GDM1 (cell line): ENCODE measurements around the gene SNED1.

ENCODE experiments used
- DNase-seq: peaks from one replicate; lab custom pipeline; 2025; lab: John Stamatoyannopoulos, UW

Gene SNED1

GRCh38 chr2:241006412-241006811, 8.0 kb downstream of the SNED1 start:
- no peak for DNase-seq

GRCh38 chr2:241007111-241007510, 8.7 kb downstream of the SNED1 start:
- DNase-seq: no peak

GRCh38 chr2:241007880-241008710, 9.7 kb downstream of the SNED1 start:
- no peak for DNase-seq

GRCh38 chr2:241008711-241009121, 10.3 kb downstream of the SNED1 start:
- DNase-seq: no peak

DNA sequence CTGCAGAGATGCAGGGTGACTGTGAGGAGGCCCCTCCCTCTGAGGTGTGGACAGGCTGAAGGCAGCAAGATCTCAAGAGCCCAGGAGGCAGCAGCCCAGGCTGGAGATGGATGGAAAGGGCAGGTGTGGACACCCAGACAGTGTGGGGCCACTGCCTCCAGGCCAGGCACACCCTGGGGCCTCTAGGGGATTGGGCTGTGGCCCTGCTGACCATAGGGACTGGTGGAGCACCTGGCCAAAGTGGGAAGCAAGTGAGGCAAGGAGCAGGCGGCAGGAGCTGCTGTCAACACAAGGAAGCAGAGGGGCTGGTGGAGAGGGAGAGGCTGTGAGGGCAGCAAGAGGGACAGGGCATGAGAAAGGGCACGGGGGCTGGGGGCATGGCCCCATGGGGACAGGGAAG, 10.8 kb downstream of the SNED1 start:
- DNase-seq: no peak

- DNase-seq: no peak
Measured at GRCh38 chr2:241009601-241010530, 11.4 kb downstream of the SNED1 start.

DNA sequence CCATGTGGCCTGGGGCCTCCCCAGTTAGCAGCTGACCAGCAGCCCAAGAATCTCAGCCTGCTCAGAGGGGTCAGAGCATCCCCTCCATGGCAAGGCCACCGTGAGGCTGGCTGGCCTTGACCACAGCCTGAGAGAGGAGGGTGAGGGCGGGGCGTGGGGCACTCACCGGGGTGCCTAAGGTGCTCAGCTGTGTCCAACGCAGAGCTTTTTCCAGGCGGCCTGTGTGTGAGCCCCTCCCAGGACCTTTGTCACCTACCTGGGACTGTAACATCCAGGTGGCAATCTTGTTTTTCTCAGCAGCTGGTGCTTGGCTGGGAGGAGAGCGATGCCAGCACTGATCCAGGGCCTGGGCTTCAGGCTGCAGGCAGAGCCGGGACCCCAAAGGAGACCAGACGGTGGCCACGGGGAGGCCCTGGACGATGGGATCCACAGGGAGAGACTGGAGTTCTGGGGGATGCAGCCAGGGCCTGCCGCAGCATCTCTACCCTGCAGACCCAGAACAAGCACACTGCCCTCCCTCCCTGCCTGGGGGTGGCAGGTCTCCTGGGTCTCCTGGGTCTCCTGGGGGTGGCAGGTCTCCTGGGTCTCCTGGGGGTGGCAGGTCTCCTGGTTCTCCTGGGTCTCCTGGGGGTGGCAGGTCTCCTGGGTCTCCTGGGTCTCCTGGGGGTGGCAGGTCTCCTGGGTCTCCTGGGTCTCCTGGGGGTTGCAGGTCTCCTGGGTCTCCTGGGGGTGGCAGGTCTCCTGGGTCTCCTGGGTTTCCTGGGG, 12.3 kb downstream of the SNED1 start:
- no peak for DNase-seq

DNA sequence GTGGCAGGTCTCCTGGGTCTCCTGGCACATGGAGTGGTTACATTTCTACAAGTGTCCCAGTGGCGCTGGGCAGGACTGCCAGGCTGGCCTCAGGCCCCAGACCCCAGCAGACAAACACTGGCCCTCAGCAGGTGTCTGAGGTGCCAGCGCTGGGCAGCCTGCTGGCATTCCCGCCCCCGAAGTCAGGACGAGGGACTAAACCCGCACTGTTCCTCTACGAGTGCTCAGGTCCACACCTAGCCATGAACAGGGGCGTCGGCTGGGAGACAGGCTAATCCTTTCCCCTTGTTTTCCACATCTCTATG, 12.8 kb downstream of the SNED1 start:
- no peak for DNase-seq

- no peak for DNase-seq
Measured at GRCh38 chr2:241011751-241012510, 13.5 kb downstream of the SNED1 start.

DNA sequence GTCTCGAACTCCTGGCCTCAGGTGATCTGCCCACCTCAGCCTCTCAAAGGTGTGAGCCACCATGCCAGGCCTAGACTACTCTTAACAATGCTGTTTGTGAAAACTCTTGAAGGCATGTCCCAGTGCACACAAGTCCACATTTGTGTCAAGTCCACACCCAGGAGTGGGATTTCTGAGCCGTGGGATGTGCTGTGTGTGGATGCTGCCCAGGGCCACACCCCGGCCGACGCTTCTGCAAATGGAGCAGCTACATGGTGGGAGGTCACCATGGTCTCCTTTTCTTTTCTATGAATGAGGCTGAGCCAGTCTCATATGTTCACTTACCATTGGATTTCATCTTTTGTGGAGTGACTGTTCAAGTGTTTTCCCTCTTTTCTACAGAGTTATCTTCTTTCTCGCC, 15.8 kb downstream of the SNED1 start:
- no peak for DNase-seq

DNA sequence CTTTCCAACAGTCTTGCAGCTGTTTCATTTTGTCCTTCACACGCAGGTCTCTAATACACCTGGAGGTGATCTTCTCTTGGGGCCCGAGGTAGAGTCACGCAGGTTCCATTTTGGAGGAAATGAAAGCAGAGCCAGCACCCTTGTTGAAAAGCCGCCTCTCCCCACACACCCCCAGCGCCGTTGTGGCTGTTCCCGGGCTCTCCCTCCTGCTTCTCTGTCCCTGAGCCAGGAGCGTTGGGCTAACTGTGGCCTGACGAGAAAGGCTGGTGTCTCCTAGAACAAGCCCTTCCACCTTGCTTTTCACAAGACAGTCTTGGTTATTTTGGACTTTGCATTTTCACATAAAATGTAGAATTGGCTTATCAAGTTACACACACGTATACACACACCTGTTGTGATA, 16.3 kb downstream of the SNED1 start:
- no peak for DNase-seq

DNA sequence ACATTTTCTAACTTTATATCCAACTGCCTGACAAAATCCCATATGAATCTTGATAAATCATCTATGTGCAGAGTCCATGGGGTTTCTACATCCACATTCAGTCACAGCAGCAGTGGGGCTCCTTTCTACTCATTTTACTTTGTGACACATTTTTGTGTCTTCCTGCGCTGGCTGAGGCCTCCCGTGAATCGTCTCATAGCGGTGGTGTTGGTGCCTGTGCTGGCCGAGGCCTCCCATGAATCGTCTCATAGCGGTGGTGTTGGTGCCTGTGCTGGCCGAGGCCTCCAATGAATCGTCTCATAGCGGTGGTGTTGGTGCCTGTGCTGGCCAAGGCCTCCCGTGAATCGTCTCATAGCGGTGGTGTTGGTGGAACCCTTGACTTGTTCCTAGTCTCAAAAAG, 17.0 kb downstream of the SNED1 start:
- DNase-seq: no peak

- DNase-seq: no peak
Measured at GRCh38 chr2:241017228-241017940, 19.0 kb downstream of the SNED1 start.

- no peak for DNase-seq
Measured at GRCh38 chr2:241018051-241018891, 19.9 kb downstream of the SNED1 start.

- DNase-seq: no peak
Measured at GRCh38 chr2:241019441-241020139, 21.2 kb downstream of the SNED1 start.

- no peak for DNase-seq
Measured at GRCh38 chr2:241020201-241020600, 21.8 kb downstream of the SNED1 start.

GRCh38 chr2:241020629-241021190, 22.3 kb downstream of the SNED1 start:
- no peak for DNase-seq

DNA sequence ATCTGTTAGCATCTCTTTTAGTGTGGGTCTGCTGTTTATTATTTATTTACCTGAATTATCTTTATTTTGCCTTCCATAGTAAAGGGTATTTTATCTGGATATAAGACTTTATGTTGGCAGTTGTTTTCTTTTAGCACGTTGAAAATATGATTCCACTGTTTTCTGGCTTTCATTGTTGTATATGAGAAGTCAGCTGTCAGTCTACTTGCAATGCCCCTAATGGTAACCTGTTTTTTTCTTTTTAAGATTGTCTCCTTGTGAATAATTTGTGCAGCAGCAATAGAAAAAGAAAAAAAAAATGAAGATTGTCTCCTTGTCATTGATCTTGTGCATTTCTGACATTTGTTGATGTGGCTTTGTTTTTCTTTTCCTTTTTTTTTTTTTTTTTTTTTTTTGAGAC, 27.2 kb downstream of the SNED1 start:
- DNase-seq: no peak
